NCI-H2171 (cell line): ENCODE data around the gene SLC25A10.
A peak's percentile ranks its signal among the peaks of the same experiment; 100 is the strongest.

Source experiments
- DNase-seq: peaks from one replicate; lab custom pipeline; 2025; lab: John Stamatoyannopoulos, UW

Gene SLC25A10

GRCh38 chr17:81687770-81688541 lies 24.1 kb upstream of the SLC25A10 start:
- DNase-seq = peak; percentile 96

- no peak for DNase-seq
Measured at GRCh38 chr17:81688616-81689015, 23.5 kb upstream of the SLC25A10 start.

DNA sequence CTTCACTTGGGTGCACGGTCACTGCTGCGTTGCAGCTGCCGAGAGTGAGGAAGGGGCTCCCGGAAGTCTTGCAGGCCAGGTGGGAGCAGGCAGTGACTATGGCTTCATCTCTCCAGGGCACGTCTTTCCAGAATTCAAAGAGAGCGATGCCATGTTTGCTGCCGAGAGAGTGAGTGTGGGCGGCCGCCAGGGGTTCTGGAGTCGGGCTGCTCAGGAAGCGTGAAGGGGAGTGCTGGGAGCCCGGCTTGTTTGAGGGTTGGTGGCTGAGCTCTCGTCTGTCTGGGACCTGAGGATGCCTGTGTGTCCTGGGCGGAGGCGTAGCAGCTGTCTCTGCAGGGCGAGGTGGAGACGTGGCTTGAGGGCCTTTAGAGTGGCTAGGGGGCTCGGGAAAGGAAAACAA lies 22.0 kb upstream of the SLC25A10 start:
- DNase-seq = no peak

DNA sequence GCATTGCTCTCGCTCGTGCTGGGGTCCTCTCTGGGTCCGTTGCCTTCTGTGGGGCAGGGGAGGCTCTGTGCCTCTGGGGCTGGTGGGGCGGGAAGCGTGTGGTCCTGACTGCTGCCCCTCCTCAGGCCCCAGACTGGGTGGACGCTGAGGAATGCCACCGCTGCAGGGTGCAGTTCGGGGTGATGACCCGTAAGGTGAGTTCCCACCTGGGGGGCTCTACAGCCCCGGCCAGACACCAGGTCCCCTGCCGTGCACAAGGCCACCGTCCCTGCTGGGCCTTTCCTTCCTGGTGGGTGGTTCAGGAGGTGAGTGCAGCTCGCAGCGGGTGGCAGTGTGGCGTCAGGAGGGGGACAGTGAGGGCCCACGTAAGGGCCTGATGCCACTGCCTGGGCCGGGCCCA lies 21.5 kb upstream of the SLC25A10 start:
- no peak for DNase-seq

- no peak for DNase-seq
Measured at GRCh38 chr17:81691196-81691595, 20.9 kb upstream of the SLC25A10 start.

DNA sequence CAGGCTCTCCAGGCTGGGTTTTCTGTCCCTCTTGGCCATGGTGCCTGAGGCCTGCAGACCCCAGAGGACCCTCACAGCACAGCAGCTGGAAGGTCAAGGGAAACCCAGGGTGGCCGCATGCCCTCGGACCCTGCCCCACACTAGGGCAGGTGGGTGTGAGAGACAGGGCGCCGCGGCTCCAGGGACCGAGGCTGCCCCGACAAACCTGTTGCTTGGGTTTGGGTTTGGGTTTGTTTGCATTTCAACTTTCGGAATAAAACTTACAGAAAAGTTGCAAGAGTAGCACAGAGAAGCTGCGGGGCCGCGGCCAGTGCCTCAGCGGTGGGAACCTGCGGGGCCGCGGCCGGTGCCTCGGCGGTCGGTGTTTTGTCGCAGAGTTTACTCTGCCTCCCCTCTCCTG lies 20.5 kb upstream of the SLC25A10 start:
- no peak for DNase-seq

GRCh38 chr17:81693509-81694210 lies 18.4 kb upstream of the SLC25A10 start:
- DNase-seq = no peak

- no peak for DNase-seq
Measured at GRCh38 chr17:81694810-81695209, 17.3 kb upstream of the SLC25A10 start.

DNA sequence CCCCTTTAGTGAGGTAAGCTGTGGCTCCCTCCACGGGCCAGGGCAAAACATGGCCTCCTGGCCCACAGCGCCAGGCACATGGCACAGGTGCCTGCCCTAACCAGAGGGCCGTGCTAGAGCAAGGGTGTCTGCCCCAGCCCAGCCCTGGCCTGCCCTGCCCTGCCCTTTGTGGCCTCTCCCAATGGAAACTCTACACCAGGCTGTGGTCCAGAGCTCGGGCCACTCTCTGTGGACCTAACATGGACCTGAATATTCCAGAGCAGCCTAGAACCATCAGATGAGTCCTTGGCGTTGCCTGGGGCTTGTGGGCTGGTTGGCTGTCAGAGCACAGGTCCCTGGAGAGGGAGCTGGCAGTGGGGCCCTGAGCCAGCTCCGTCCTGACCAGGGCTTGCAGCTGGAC lies 16.9 kb upstream of the SLC25A10 start:
- no peak for DNase-seq

DNA sequence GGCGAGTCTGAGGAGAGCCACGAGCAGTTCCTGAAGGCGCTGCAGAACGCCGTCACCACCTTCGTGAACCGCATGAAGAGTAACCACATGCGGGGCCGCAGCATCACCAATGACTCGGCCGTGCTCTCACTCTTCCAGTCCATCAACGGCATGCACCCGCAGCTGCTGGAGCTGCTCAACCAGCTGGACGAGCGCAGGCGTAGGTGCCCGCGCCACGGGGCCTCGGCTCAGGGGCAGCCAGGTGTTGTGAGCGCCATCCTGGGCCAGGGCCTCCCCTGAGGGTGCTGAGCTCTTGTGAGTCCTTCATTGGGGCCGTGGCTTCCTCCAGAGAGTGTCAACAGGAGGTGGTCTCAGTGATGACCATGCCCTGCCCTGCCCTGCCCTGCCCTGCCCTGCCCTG lies 16.3 kb upstream of the SLC25A10 start:
- DNase-seq = no peak

DNA sequence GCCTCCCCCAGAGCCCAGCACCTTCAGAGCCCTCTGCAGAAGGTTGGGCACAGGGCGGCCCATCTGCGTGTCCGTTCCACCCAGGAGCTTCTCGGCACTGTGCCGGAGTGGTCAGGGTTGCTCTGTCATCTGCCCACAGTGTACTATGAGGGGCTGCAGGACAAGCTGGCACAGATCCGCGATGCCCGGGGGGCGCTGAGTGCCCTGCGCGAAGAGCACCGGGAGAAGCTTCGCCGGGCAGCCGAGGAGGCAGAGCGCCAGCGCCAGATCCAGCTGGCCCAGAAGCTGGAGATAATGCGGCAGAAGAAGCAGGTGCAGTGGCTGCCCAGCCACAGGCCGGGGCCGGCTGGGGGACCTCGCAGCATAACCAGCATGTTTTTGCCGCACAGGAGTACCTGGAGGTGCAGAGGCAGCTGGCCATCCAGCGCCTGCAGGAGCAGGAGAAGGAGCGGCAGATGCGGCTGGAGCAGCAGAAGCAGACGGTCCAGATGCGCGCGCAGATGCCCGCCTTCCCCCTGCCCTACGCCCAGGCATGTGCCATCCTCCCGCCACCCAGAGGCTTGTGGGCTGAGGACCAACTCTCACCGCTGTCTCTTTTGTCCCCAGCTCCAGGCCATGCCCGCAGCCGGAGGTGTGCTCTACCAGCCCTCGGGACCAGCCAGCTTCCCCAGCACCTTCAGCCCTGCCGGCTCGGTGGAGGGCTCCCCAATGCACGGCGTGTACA lies 15.7 kb upstream of the SLC25A10 start:
- no peak for DNase-seq

- no peak for DNase-seq
Measured at GRCh38 chr17:81697261-81698044, 14.6 kb upstream of the SLC25A10 start.

- no peak for DNase-seq
Measured at GRCh38 chr17:81700353-81701287, 11.5 kb upstream of the SLC25A10 start.

DNA sequence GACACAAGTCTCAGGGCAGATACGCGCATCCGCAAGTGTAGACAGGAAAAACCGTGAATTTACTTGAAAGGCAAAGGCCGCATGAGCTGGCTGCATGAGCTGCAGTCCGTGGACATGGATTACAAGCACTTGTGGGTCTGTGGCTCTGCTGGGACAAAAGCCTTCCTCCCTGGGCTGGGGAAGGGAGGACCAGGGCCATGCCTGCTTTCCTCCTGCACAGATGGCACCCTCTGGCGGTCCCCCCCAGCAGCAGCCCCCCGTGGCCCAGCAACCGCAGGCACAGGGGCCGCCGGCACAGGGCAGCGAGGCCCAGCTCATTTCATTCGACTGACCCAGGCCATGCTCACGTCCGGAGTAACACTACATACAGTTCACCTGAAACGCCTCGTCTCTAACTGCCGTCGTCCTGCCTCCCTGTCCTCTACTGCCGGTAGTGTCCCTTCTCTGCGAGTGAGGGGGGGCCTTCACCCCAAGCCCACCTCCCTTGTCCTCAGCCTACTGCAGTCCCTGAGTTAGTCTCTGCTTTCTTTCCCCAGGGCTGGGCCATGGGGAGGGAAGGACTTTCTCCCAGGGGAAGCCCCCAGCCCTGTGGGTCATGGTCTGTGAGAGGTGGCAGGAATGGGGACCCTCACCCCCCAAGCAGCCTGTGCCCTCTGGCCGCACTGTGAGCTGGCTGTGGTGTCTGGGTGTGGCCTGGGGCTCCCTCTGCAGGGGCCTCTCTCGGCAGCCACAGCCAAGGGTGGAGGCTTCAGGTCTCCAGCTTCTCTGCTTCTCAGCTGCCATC lies 10.6 kb upstream of the SLC25A10 start:
- DNase-seq = no peak

DNA sequence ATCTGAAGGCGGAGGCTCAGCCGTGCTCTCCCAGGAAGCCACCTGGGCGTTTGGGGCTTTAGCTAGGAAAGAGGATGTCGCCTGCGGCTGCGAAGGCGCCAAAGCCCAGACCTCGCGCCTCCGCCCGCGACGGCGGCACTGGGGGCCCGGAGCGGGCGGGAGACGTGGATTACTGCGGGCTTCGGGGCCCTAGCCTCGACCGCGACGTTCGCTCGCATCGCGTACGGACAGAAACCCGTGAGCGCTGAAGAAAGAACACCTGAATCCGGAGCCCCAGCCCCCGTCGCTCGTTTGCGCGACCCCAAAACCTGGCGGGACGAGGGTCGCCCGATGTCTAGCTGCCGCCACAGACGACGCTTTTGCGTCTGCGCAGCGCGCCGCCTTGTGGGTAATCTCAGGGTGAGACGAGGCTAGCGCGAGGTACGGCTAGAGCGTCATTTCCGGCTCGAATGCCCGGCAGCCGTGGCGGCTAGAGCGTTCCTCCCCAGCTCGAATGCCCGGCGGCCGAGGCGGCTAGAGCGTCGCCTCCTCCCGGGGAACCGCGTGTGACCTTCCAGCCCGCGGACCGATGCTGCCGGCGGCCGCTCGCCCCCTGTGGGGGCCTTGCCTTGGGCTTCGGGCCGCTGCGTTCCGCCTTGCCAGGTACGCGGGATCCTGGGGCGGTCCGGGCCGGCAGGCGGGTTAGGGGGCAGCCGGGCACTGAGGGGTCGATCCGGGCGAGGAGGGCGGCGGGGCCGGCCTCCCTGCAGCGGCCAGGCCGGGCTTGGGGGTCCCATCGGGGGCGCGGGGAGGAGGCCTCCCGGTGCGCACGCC lies 8.9 kb upstream of the SLC25A10 start, which contains the start of gene MRPL12:
Gene MRPL12, plus strand, starts transcription at position 434 of the 813 bp plus-strand sequence. Its CDS starts 135 bp downstream, at position 569.
- peak; percentile 90 for DNase-seq

DNA sequence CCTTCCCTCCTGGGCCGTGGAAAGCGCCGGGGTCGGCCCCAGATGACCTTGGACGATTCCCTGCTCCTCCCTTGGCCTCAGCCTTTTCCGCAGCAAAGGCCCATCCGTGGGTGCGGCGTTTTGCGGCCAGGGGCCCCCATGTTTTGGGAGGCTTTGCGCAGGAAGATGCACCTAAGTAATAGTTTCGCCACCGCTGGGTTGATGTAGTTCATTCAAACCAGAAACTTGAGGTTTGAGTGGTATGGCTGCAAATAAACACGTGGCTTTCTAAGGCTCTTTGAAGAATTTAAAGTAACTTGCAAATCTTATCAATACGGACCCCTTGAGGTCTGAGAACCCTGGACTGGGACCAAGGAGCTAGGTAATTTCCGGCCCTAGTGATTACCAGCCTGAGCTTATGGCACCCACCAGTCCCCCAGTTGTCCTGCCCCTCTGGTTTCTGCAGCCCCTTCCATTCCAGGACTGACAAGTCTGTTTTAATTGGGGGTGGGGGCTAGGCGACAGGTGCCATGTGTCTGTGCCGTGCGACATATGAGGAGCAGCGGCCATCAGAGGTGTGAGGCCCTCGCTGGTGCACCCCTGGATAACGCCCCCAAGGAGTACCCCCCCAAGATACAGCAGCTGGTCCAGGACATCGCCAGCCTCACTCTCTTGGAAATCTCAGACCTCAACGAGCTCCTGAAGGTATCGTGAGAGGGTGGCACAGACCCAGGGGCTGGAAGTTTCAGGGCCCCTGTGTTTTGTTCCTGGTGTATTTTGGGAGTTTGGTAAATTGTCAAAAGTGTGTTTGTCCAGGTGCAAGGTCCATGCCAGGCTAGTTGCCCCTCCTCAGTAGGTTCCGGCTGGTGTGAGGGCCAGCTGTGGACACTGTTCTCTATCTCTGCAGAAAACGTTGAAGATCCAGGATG lies 8.1 kb upstream of the SLC25A10 start:
- no peak for DNase-seq

DNA sequence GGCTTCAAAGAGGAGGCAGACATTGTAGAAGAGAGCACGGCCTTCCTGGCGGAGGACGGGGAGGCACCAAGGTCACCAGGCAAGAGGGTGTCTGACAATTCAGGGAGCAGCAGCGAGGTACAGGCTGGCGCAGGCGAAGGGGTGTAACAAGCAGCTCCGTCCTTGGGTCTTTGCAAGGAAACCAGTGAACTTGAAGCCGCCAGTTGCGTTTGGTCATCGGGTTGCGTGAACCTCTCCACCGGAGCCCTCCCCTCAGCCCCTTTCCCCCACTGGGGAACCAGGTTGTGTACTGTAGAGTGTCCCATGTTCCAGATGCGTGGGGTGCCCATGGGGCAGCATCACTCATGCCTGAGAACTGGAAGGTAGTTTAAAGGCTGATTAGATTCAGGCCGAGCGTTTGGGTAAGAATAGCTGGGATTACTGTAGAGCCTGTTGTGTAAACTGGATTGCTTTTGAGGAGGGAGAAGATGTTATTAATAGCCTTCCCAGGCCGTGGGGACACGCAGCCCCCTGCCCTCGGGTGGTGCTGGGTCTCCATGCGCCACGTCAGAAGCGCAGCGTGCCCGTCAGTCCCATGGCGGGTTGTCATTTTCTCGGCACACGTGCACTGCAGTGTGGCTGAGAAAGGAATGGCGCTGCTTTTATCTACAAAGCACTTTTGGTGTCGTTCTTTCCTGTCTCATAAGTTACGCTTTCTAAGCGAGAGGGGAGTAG lies 6.4 kb upstream of the SLC25A10 start:
- no peak for DNase-seq

GRCh38 chr17:81706232-81706611 lies 5.9 kb upstream of the SLC25A10 start:
- DNase-seq = no peak
